Melanocyte of skin (primary cell): Measurements from ENCODE around the gene CALHM2. TPM values are rescaled to one million over a fixed set of nuclear protein-coding genes. Genes with fewer than 3 reads are reported as not detected.

Source experiments
- total RNA-seq, 2 donors: library from RNA; depleted of rRNA; stranded (reverse); fragments of >200 nt; gene quantifications; 2 replicates each; pipeline ENCODE4 v1.2.3, GENCODE V29; 2012

CALHM2 gene, protein sequence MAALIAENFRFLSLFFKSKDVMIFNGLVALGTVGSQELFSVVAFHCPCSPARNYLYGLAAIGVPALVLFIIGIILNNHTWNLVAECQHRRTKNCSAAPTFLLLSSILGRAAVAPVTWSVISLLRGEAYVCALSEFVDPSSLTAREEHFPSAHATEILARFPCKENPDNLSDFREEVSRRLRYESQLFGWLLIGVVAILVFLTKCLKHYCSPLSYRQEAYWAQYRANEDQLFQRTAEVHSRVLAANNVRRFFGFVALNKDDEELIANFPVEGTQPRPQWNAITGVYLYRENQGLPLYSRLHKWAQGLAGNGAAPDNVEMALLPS
- 1 to 10 TPM; 8.3 to 10.0 TPM for total RNA-seq

DNA sequence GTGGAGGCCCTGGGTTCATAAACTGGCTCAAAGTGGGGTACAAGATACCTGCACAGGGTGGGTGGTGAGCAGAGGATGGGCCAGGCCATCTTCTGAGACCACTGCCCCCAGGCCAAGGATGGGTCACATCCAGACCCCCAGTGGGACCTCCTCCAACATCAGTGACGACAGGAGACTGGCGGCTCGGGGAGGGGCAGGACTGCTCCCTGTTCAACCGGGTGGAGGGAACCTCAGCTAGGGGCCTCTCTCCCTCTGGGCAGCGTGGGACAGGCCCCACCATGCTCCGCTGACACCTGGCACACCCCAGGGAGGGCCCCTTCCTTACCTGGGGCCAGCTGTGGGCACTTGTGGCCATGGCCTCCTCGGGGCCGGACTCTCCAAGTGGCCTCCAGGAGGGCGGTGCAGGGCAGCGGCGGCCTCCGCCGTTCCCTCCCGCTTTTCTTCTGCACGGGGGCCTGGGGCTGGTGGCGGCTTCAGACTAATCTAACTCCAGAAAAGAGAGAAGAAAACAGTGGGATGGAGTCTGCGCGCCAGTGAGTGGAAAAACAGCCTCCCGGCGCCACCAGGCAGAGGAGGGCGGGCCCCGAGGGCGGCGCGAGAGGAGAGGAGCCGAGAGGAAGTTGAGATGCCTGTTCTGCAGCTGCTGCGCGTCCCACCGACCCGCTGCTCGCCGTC is at the start of gene CALHM2:
Gene CALHM2, minus strand, starts transcription at position 540 of the 675 bp plus-strand sequence. CDS start 2,429 bp downstream, outside the sequence.

DNA sequence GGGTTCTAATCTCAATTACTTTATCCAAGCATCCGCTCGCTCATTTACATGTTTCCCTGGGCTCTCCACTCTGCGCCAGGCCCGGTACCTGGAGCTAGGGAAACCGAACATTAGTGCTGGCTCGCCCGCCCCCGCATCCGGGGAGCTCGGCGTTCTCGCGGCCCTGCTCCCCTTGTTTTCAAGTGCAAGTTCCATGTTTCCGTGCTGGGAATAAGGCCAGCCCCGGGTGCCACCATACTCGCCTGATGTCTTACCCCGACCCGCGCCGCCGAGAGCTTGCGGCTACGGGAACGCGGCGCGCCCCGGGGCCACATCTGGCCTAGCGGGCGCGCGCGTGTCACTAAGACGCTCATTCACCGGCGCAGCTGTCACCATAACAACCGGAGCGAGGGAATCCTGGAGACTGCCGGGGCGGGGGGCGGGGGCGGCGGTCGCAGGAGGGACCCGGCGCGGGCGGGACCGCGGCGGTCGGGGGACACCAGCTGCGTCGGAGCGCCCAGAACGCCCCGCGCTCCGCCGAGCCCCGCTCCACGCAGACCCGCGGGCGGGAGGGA is 41.3 kb upstream of the CALHM2 start, which contains the start of gene NEURL1:
Gene NEURL1, plus strand, starts transcription at position 344 of the 554 bp plus-strand sequence. CDS start 683 bp downstream, outside the sequence.

DNA sequence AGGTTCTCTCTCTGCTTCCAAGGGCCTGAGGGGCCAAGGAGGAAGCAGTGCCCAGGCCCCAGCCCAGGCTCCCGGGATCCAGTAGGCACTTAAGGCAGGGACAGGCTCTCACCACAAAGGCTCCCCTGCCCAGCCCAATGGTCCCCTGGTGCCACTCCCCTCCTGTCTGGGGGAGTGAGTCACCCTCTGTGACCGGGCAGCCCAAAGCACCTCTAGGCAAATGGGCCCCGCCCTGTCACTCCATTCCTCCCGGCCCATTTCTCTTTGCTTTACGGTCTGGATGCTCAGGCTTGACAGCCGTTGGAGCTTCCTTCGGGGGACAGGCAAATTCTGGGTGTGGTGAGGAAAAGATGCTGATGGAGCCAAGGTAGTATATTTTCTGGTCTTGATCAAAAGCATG is 27.0 kb upstream of the CALHM2 start, which contains the start of gene CALHM3:
Gene CALHM3, minus strand, starts transcription at position 106 of the 400 bp plus-strand sequence. CDS start 208 bp downstream, outside the sequence.

DNA sequence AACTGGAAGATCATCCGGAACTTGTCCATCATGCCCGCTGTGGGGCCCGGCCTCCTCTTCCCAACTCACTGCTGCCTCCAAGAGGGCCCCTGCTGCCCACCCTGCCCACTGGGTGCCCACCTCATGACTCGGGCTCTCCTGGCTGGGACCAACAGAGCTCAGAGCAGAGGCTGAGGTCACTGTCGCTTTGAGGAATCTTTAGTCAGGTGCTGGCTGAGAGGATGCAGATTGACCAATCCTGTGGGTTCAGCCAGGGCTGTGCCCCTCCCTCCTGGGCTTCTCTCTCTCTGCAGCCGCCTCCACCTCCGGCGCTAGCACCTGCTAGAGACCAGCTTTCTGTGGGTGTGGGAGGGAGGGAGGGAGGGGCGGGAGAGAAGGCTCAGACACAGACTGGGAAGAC is 6.5 kb upstream of the CALHM2 start, which contains the start of gene CALHM1:
Gene CALHM1, minus strand, starts transcription at position 181 of the 400 bp plus-strand sequence. Its CDS starts 149 bp downstream, at position 32.

Other genes with a start within 250 kb of the CALHM2 start
- gene RPEL1, start 206.5 kb downstream of the CALHM2 start, total RNA-seq = under 1 TPM; under 0.01 to 0.33 TPM
- under 1 TPM in 1 of 2 donors, not detected in 1; under 0.01 TPM for gene INA, start 175.2 kb downstream of the CALHM2 start, total RNA-seq
- gene PCGF6, start 101.2 kb downstream of the CALHM2 start, total RNA-seq = 10 to 100 TPM in 1 of 2 donors, 1 to 10 TPM in 1; 8.9 to 15.3 TPM
- 1 to 10 TPM; 2.8 to 5.3 TPM for gene TAF5, start 84.4 kb downstream of the CALHM2 start, total RNA-seq
- gene ATP5MK, start 55.9 kb downstream of the CALHM2 start, total RNA-seq = 100 to 1,000 TPM; 170 to 231 TPM
- 10 to 100 TPM; 28.2 to 41.6 TPM for gene PDCD11, start 55.7 kb downstream of the CALHM2 start, total RNA-seq
- gene CALHM1, start 6.5 kb upstream of the CALHM2 start, total RNA-seq = not detected
- not detected for gene CALHM3, start 26.9 kb upstream of the CALHM2 start, total RNA-seq
- under 1 TPM; under 0.01 to 0.34 TPM for gene NEURL1, start 41.3 kb upstream of the CALHM2 start, total RNA-seq